ENCODE data around the gene ZNHIT6. TPM values are rescaled to one million over a fixed set of nuclear protein-coding genes. Genes with fewer than 3 reads are reported as not detected.
"Not testable (repeated sequence)": the region's sequence is repeated elsewhere in the genome, so short reads cannot be mapped to it uniquely, and the experiment has no call there.

The ZNHIT6 gene
- total RNA-seq, 2 experiments from 2014 or later = 22.4 to 23.9 TPM

GRCh38 chr1:85743814-85744213 is 35.6 kb upstream of the ZNHIT6 start:
- no peak for DNase-seq
- Mint-ChIP-seq H3K27ac (no peak overlapping the region), H3K27me3 (peaks cover 14% of the 10 kb centered on the region), H3K4me3 (no peak overlapping the region), H3K4me1 (ENCODE audit: low read depth) (no peaks in the 10 kb centered on the region), H3K36me3 (ENCODE audit: low read depth) (no peaks in the 10 kb centered on the region), H3K9me3 (no peaks in the 10 kb centered on the region)
- ATAC-seq = no peak
- POLR2A ChIA-PET = interaction anchor here (0.8 kb wide), 1 partner anchor 166 kb away, joined by 3 read pairs; no protein-coding TSS in a partner anchor
- no peak for TF ChIP-seq CTCF (IDR thresholded peaks at IDR 0.05)
- CTCF ChIA-PET = no interaction called here
- intact Hi-C loops (cut with micrococcal nuclease) = no loop called here

- H3K4me1 Mint-ChIP-seq (ENCODE audit: low read depth) = no peaks in the 10 kb centered on the region
- peaks cover 7% of the 10 kb centered on the region for H3K27me3 Mint-ChIP-seq
- DNase-seq (no peak), ATAC-seq (no peak)
- H3K27ac Mint-ChIP-seq = no peak overlapping the region
- H3K4me3 Mint-ChIP-seq = no peak overlapping the region
- TF ChIP-seq CTCF (IDR thresholded peaks at IDR 0.05) = no peak
- ChIA-PET POLR2A (no interaction called here), CTCF (no interaction called here)
- intact Hi-C loops (cut with micrococcal nuclease) = no loop called here
- H3K36me3 Mint-ChIP-seq (ENCODE audit: low read depth) = no peaks in the 10 kb centered on the region
- no peaks in the 10 kb centered on the region for H3K9me3 Mint-ChIP-seq
These were observed 26.7 kb upstream of the ZNHIT6 start for GRCh38 chr1:85734931-85735330.

- ATAC-seq (no peak), DNase-seq (no peak)
- TF ChIP-seq CTCF (IDR thresholded peaks at IDR 0.05) = no peak
- Mint-ChIP-seq H3K27me3 (peaks cover 6% of the 10 kb centered on the region), H3K4me3 (no peak overlapping the region), H3K27ac (no peak overlapping the region), H3K36me3 (ENCODE audit: low read depth) (peaks cover 4% of the 10 kb centered on the region), H3K4me1 (ENCODE audit: low read depth) (no peaks in the 10 kb centered on the region), H3K9me3 (peaks cover 14% of the 10 kb centered on the region)
- ChIA-PET CTCF (interaction anchor here (1.4 kb wide), 1 partner anchor 11 kb away, joined by 4 read pairs; the partner anchor contains the start of gene ZNHIT6), POLR2A (no interaction called here)
- intact Hi-C loops (cut with micrococcal nuclease) = no loop called here
These were observed 10.6 kb upstream of the ZNHIT6 start for GRCh38 chr1:85718678-85719340.

GRCh38 chr1:85714418-85715114 is 6.3 kb upstream of the ZNHIT6 start:
- H3K4me3 Mint-ChIP-seq; DNase-seq; ATAC-seq; H3K27ac Mint-ChIP-seq; intact Hi-C loops (cut with micrococcal nuclease); POLR2A ChIA-PET; H3K4me1 Mint-ChIP-seq (ENCODE audit: low read depth); H3K9me3 Mint-ChIP-seq; CTCF ChIA-PET; H3K36me3 Mint-ChIP-seq (ENCODE audit: low read depth); H3K27me3 Mint-ChIP-seq: not testable (repeated sequence)

- no peak overlapping the region for H3K27ac Mint-ChIP-seq
- H3K4me3 Mint-ChIP-seq = no peak overlapping the region
- DNase-seq = no peak
- ATAC-seq = no peak
- peaks cover 22% of the 10 kb centered on the region for H3K4me1 Mint-ChIP-seq (ENCODE audit: low read depth)
- ChIA-PET CTCF (interaction anchor here (0.9 to 1.5 kb wide), 8 partner anchors 8 to 400 kb away, joined by 3 to 7 read pairs (median 4); no protein-coding TSS in a partner anchor), POLR2A (interaction anchor here (1.0 to 1.2 kb wide), 2 partner anchors 8 to 16 kb away, joined by 3 read pairs; no protein-coding TSS in a partner anchor)
- intact Hi-C loops (cut with micrococcal nuclease) = no loop called here
- H3K36me3 Mint-ChIP-seq (ENCODE audit: low read depth) = peaks cover 20% of the 10 kb centered on the region
- H3K9me3 Mint-ChIP-seq = no peaks in the 10 kb centered on the region
- no peak for TF ChIP-seq CTCF (IDR thresholded peaks at IDR 0.05)
- H3K27me3 Mint-ChIP-seq = no peaks in the 10 kb centered on the region
These were observed 595 bp upstream of the ZNHIT6 start for GRCh38 chr1:85708829-85709227.
